Astrocyte (in vitro differentiated cells and primary cell): ENCODE results near the gene COL18A1.

ENCODE experiments used
- EZH2 ChIP-seq: IDR thresholded peaks from 2 replicates; pipeline ENCODE4 v1.6.1; 2012; ENCODE audit warnings: mild to moderate bottlenecking, low read length, inconsistent platforms; ENCODE audit not compliant: insufficient read depth
- TF ChIP-seq, protein P1 (sequence below): IDR thresholded peaks from 2 replicates; pipeline ENCODE4 v1.5.1; 2011; ENCODE audit warnings: low read depth, mild to moderate bottlenecking, inconsistent platforms, low read length, moderate library complexity; ENCODE audit not compliant: insufficient read depth

GRCh38 chr21:45542667-45543370, 137.9 kb downstream of the COL18A1 start:
- TF ChIP-seq, protein P1, sequence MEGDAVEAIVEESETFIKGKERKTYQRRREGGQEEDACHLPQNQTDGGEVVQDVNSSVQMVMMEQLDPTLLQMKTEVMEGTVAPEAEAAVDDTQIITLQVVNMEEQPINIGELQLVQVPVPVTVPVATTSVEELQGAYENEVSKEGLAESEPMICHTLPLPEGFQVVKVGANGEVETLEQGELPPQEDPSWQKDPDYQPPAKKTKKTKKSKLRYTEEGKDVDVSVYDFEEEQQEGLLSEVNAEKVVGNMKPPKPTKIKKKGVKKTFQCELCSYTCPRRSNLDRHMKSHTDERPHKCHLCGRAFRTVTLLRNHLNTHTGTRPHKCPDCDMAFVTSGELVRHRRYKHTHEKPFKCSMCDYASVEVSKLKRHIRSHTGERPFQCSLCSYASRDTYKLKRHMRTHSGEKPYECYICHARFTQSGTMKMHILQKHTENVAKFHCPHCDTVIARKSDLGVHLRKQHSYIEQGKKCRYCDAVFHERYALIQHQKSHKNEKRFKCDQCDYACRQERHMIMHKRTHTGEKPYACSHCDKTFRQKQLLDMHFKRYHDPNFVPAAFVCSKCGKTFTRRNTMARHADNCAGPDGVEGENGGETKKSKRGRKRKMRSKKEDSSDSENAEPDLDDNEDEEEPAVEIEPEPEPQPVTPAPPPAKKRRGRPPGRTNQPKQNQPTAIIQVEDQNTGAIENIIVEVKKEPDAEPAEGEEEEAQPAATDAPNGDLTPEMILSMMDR: no peak
- TF ChIP-seq EZH2: no peak
